D721Med (cell line): ENCODE results near the gene TRNAU1AP.

Experiments used
- DNase-seq: peaks from one replicate; pipeline ENCODE4 v3.0.0; 2011; ENCODE audit warnings: low spot score; ENCODE audit not compliant: insufficient read length
- FAIRE-seq: peaks from 2 replicates; lab custom pipeline; 2011; peaks lifted over from hg19 to GRCh38; lab: Jason Lieb, UNC
- CTCF ChIP-seq: IDR thresholded peaks from 2 replicates; pipeline ENCODE4 v1.5.1; 2012; ENCODE audit warnings: mild to moderate bottlenecking, control low read depth; ENCODE audit not compliant: insufficient read depth; ENCODE audit errors: missing control alignments

TRNAU1AP gene

GRCh38 chr1:28552758-28553663 is at the start of gene TRNAU1AP:
Gene TRNAU1AP, plus strand, starts transcription at chr1:28553085. Its CDS starts 26 bp downstream, at chr1:28553111.
- DNase-seq (peak; percentile 65), FAIRE-seq (no peak)
- TF ChIP-seq CTCF = no peak

- FAIRE-seq (no peak), DNase-seq (no peak)
- TF ChIP-seq CTCF = no peak
These were observed 49.8 kb upstream of the TRNAU1AP start for GRCh38 chr1:28503117-28503516.

- FAIRE-seq = peak; percentile 79
- peak; percentile 98 for DNase-seq
- no peak for TF ChIP-seq CTCF
These were observed 47.3 kb upstream of the TRNAU1AP start, which contains the start of gene RCC1 for GRCh38 chr1:28505406-28506187. Gene RCC1, plus strand, starts transcription at chr1:28506043. Its CDS starts 23,824 bp downstream, at chr1:28529867.

GRCh38 chr1:28506907-28507246 is 46.0 kb upstream of the TRNAU1AP start:
- DNase-seq = no peak
- no peak for TF ChIP-seq CTCF

GRCh38 chr1:28507247-28507645 is 45.6 kb upstream of the TRNAU1AP start:
- FAIRE-seq (no peak), DNase-seq (no peak)
- no peak for TF ChIP-seq CTCF

More at GRCh38 chr1:28506907-28507246, 46.0 kb upstream of the TRNAU1AP start:
- FAIRE-seq = no peak

GRCh38 chr1:28507646-28508434 is 45.0 kb upstream of the TRNAU1AP start:
- FAIRE-seq (no peak), DNase-seq (no peak)
- no peak for TF ChIP-seq CTCF
